Stimulated activated CD8-positive, alpha-beta memory T cell treated with anti-CD3 and anti-CD28 coated beads, Interleukin-15, amount 100 ng/mL, for 4 hours (primary cell): ENCODE data around the gene LST1.

ENCODE experiments used
- DNase-seq, 2 donors: peaks; one replicate each; pipeline ENCODE4 v3.0.0-alpha.2; 2020; ENCODE audit warnings: low read depth in 2 of 2

The LST1 gene

DNA sequence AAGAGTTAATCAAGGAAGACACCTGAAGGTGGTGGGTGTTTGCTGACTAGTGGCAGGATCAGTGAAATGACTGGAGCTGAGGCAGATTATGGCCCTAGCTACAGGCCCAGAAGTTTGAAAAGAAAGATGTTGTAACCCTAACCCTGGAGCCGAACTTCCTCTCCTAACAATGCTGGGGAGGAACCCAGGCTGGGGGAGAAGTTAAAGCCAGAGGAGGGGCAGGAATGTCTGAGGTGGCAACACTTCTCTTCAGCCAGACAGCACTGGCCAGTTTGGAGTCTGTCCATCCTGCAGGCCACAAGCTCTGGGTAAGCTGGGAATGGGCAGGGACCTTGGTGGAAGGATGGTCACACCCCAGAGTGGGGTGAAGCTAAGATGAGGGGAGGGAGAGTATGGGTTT lies at the start of gene LST1:
LST1 (plus strand) TSS at position 270 of the 400 bp plus-strand sequence. CDS start 1,023 bp downstream, outside the sequence.
- DNase-seq, result no peak

DNA sequence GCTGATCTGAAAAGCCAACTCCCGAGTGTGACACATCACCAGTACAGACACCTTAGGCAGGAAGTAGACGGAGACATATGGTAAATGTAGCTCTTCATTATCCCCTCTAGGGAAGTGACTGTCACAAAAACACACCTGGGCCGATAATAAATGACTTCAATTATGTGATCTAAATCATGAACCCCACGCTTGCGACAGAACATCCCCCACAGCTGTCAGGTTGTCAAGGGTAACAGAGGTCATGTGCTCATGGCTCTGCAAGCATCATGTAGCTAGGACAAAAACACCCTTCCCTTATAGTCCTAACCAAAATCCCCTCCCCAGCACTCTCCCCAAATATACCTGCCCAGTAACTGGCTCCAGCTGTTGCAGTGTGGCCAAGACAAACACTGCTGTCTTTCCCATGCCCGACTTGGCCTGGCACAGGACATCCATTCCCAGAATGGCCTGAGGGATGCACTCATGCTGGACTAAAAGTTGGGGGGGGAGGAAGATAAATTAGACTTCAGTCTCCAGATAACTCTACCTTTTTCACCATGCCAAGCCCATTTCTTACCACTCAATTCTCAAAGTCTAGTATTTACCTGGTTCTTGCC lies 47.2 kb upstream of the LST1 start:
- DNase-seq, result no peak

DNA sequence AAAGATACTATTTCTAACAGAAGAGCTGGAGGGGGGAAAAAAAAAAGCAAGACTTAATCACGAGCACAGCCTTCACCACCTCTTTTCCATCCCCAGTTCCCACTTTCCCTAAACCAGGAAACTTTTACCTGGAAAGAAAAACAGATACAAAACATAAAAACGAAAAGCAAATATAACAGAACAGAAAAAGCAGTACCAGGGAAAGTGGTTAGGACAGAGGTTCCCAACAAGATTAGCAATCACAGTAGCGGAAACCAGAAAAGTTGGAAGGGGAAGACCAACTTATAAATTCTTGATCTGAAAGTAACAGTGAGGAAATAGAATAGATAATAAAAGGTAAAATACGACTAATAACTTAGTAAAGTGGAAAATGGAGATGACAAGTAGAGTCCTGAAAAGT lies 45.4 kb upstream of the LST1 start:
- no peak for DNase-seq

DNA sequence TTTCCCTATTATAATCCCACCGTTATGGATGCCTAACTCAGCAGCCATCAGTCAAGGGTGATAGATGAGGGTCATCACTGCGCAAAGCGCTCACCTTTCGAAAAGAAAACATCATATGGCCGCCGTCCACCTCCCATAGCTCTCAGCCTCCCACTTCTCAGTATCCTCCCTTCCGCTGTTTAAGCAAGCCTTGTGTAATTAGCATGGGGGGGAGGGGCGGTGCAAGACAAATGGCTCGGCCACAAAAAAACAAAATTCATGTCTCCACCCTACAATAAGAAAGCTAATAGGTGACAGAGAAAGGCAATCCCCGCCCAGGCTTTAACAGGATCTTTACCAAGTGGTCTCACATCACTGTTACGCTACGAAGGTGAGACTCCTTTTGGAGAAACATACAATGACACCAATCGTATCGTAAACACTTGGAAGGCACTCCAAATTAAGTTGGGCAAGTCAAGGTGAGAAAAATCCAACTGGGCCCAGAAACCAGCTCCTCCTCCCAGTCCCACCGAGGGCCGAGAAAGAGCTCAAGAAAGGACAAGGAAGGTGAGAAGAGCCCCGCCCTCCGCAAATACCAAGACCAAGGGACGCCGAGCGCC lies 44.9 kb upstream of the LST1 start:
- DNase-seq, result peak in 1 of 2 donors; percentile 37

DNA sequence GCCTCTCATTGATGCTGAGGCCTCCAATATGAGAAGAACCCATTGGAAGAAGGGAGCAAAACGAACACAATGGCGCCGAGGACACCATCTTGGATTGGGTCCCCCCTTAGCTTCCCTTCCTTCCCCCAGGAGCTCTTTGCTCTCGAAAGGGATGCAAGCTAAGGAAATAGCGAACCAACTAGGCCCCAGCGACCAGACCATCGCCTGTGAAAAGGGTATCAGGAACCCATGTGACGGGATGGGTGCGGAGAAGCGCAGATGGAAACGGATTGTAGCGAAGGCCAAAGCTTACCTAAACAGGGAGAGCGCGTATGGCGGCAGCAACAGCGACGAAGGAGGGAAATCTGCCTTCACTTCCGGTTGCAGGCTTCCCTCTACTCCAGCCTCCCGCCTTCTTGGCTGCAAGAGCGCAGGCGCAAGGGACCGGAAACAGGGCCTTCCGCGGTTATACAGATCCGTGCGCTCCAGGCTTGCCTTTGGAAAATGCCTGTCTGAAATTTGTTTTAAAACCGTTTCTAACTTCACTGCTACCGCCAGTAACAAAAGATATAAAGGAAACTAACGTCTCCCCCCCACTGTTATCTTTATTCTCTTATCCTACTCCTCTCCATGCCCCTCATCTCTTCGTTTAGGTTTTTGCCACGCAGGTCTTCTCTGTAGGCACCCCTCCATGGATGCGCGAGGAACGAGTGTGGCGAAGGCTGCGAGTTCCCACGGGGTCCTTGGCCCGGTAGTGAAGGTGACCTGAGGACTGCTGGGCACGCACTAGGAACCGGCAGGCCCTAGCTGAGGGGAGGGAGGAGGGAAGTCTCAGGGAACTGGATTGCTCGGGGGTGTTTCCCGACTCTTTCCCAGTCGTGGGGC lies 44.2 kb upstream of the LST1 start, which contains the start of gene DDX39B:
DDX39B (minus strand) TSS at position 346 of the 864 bp plus-strand sequence. CDS start 1,471 bp downstream, outside the sequence.
- peak; percentile 83 to 91 for DNase-seq

DNA sequence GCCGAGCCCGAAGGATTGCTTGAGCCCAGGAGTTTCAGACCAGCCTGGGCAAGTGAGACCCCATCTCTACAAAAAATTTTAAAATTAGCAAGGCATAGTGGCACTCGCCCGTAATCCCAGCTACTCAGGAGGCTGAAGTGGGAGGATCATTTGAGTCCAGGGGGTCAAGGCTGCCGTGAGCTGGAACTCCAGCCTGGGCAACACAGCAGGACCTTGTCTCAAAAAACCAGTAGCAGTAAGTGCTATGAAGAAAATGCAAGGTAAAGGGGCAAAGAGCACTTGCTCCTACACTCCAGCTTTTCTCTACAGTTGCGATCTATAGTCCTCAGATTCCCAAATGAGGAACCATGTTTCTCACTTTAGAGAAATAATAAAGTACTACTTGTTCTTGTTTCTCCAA lies 42.4 kb upstream of the LST1 start:
- DNase-seq, result no peak

DNA sequence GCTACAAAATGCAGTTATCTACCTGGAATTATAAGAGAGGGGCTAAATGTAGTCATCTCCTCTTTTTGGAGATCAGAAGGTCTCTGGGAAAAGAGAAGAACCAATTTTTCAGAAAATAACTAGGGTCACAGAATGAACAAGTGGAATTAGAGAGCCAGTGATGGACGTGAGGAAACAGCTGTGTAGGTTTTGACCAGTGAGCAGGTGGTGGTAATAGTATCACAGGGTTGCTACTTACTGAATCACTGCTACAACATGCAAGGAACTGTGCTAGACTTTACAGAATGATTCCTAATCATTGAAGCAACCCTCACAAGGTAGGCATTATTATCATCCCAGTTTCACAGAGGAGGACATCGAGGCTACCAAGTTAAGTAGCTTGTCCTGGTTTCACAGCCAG lies 41.4 kb upstream of the LST1 start:
- no peak for DNase-seq

DNA sequence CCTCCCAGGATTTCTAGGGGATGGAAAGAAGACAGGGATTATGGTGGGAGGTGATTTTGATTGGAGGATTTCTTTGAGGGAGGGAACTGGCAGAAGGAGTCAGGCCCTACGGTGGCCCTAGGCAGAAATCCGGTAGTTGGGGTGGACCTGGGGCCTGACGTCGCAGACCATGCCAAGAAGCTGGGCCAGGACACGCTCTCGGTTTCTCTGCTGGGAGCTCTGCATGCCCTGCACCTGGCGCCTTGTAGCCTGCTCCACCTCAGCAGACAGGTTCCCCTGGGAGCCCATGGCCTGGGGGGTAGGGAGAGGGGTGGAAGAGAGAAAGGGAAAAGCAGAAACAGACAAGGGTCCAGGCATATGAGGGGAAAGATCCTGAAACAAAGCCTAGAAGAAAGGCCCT lies 40.8 kb upstream of the LST1 start:
- DNase-seq, result no peak

DNA sequence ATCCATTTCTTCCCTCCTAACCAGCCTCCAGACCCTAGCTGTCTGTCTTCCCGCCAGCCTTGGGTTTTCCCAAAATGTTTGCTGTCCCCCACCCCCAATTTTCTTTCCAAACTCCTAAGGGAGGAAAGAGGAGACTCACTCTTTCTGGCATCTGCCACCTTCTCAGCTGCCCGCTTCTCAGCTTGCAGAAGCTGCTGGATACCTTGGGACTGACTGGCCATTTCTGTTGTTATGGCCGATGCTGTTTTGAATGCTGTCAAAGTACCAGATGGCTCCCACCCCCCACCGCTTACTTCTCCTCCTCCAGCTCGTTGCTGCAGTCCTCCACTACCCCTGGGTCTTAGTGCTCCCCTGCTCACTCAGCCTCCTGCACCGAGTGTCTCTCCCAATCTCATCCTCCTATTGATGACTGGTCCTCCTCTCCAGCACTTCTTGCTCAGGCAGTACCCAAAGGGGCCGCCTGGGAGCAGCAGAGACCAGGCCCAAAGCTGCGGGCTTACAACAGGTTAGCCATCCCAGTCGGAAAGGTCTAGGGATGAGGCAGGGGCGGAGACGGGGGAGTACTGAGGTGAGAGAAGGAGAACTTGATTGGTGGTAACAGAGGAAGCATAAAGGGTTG lies 39.6 kb upstream of the LST1 start, which contains the start of gene ATP6V1G2:
ATP6V1G2 (minus strand) TSS at position 270 of the 619 bp plus-strand sequence; CDS start at position 221, 49 bp downstream.
- DNase-seq, result peak; percentile 67 to 74

DNA sequence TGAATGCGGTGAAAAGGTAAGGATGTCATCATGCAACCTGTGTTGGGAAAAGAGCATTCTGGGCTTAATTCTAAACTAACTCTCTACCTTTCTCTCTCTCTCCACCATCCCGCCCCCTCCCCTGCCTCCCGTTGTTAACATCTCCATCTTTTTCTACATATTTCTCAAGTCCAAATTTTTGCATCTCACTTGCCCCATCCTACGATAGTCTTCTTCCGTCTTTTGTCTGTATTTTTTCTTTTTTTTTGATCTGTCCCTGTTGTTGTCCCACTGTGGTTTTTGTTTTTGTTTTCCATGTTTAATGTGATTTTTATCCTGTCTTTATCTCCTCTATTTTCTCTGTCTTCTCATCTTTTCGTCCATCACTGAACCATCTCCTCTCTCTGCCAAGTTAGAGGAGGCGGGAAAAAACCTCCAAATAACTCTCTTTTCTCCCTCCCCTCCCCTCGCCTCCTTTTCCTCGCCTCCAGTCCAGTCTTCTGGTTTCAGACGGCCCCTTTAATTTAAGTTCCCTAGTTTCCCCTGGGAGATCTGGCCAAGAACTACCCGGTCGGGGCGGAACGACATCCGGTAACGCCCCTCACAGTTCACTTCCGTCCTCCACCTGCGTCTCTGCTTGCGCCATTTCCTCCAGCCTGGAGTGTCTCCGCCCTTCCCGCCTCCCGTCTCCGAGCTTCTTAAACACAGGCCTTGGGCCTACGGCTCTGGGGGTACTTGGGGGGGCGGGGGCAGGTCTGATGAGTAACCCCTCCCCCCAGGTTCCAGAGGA lies 38.9 kb upstream of the LST1 start, which contains the start of gene NFKBIL1:
NFKBIL1 (plus strand) TSS at position 651 of the 769 bp plus-strand sequence; CDS start at position 738, 87 bp downstream.
- peak; percentile 80 to 88 for DNase-seq

DNA sequence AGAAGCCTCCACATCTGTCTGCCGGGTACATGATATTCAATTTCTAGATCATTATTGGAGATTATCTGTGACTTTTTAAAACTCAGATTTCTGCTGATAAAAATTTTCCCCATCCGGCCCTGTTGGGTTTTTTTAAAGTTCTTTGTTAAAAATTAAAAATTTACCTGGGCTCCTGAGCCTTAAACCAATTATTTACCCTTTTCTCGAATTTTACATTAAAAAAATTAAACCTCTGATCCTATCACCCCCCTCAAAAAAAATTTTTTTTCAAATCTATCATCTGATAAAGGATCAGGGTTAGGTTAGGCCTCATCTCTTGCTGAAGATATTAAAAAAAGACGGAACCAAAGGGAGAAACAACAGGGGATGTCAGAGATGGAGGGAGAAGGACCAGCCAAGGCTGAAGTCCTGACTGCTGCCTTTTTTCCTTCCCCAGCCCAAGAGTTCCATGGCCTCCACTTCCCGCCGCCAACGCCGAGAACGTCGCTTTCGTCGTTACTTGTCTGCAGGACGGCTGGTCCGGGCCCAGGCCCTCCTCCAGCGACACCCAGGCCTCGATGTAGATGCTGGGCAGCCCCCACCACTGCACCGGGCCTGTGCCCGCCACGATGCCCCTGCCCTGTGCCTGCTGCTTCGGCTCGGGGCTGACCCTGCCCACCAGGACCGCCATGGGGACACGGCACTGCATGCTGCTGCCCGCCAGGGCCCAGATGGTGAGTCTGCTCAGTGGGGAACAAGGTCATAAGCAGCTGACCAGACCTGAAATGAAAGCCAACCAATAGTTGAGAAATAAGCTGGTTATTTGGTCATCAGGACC lies 38.1 kb upstream of the LST1 start:
- no peak for DNase-seq

DNA sequence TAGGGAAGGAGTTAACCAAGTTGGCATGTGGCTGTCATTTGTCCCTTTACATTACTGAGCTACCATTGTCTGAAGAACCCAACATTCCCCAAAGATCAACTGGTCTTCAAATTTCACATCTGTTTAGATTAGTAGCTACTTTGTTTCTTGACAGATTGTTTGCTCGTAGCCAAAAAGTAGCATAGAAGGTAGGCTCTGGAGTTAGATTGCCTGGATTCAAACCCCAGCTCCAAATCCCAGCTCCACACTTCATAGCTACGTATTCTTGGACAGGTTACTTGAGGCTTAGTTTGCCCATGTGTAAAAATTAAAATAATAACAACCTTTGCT lies 37.6 kb upstream of the LST1 start:
- no peak for DNase-seq

DNA sequence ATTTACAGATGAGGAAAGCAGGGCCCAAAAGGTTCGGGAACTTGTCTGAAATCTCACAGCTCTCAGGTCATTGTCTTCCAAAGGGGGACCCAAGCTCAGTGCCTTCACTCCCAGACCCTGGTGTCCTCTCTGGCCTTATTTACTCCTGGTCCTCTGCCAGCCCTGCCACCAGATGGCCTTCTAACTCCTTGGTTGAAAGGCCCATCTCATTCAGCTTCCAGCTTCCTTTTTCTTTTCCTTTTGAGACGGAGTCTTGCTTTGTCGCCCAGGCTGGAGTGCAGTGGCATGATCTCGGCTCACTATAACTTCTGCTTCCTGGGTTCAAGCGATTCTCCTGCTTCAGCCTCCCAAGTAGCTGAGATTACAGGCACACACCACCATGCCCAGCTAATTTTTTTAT lies 34.7 kb upstream of the LST1 start:
- DNase-seq, result peak in 1 of 2 donors; percentile 48

DNA sequence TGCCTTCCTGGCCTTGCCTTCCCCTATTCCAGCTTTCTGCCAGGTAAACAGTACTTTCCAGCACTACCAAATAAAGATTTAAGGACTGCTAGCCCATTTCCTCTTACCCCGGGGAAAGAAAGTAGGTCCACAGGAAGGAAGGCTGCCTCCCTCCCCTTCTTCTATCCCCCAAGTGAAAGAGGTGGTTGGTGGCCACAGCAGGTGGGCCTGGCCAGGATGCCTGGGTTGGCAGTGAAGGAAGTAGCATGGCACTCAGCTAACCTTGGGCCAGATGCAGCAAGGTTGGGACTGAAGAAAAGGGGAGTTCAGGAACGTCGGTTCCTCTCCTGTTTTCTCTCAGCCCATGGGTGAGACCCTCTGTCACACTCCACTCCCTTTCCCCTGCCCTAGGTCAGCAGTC lies 29.8 kb upstream of the LST1 start:
- no peak for DNase-seq

DNA sequence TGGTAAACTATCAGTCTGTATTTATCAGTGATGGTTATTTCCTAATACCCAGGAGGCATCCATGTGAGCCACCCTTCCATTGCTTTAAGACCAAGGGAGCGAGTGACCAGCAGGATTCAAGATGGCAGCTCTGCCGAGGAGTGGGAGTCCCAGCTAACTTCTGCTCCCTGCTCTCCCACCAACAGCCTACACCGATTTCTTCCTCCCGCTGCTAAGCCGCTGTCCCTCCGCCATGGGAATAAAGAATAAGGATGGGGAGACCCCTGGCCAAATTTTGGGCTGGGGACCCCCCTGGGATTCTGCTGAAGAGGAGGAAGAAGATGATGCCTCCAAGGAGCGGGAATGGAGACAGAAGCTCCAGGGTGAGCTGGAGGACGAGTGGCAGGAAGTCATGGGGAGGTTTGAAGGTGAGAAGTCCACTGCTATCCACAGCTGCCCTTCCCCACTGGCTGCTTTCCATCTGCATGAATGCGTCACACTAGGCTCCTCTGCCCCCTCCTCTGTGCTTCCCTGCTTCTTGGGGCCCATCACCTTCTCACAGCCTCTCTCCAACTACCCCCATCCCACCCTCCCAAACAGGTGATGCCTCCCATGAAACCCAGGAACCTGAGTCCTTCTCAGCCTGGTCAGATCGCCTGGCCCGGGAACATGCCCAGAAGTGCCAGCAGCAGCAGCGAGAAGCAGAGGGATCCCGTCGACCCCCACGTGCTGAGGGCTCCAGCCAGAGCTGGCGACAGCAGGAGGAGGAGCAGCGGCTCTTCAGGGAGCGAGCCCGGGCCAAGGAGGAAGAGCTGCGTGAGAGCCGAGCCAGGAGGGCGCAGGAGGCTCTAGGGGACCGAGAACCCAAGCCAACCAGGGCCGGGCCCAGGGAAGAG lies 28.4 kb upstream of the LST1 start:
- no peak for DNase-seq

DNA sequence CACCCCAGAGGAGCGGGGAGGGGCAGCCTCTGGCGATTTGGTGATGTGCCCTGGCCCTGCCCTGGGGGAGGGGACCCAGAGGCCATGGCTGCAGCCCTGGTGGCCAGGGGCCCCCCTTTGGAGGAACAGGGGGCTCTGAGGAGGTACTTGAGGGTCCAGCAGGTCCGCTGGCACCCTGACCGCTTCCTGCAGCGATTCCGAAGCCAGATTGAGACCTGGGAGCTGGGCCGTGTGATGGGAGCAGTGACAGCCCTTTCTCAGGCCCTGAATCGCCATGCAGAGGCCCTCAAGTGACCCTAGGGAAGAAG lies 27.8 kb upstream of the LST1 start:
- DNase-seq, result no peak

DNA sequence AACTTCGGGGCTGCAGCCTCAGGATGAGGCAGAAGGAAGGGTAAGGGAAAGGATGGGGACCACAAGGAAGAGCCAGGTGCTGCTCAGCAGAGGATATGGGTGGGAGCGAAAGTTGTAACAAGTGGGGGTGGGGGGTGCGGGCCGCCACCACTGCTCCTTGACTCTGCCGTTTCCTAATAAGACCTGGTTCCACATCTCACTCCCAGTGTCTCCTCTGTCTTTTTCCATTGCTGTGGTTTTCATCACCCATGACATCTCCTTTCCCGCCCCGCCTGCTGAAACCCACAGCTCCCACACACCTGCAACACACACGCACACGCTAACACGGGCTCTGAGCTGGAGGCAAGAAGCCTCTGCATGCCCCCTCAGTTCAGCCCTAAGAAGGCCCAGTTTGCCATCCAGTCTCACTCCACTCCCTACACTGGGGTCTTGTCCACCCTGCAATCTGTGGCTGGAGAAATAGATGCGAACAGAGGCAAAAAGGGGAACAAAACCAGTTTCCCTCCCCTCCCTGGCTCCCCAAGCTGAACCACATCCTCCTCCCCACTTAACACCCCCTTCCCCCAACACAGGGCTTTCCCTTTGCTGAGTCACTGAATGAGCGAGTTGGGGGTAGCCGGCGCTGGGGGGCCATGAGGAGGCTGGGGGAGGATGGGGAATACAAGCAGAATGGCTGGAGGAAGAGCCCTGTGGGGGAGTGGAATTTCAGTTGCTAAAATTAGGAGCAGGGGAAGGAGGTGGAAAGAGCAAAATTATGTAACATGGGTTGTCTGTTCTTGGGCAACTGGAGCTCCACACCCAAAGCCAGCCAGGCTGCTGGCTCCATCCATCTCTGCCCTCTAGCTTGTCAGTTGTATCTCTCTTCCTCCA lies 27.2 kb upstream of the LST1 start:
- DNase-seq, result peak in 1 of 2 donors; percentile 73

DNA sequence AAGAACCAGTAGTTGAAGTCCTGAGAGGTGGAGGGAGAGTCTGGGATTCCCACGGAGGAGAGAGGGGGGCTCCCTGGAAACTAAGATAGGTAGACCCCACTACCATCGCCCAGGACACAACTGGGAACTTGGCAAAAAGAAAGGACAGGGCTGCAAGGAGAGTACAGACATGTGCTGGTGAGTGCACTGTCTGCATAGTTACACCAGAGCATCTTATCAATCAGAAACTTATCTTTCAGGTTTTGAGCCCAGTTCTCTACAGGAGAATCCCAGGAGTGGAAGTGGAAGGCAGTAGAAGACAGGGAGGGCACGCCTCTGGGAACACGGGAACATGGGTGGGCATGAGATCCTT lies 26.5 kb upstream of the LST1 start:
- no peak for DNase-seq
